HG02840 (cell line): ENCODE results near the gene CAMK2A.

Experiments
- ATAC-seq: cut with Tn5 transposase; IDR thresholded peaks from one replicate; pipeline ENCODE4 v1.9.1; 2021; ENCODE audit warnings: mild to moderate bottlenecking, moderate library complexity, moderate number of reproducible peaks; ENCODE audit not compliant: unreplicated experiment, low FRiP score

CAMK2A gene

GRCh38 chr5:150196514-150196913 lies 93.1 kb downstream of the CAMK2A start:
- ATAC-seq: no peak

GRCh38 chr5:150195736-150196485 lies 93.7 kb downstream of the CAMK2A start:
- no peak for ATAC-seq

GRCh38 chr5:150192462-150192861 lies 97.1 kb downstream of the CAMK2A start:
- no peak for ATAC-seq

- no peak for ATAC-seq
These were observed 98.6 kb downstream of the CAMK2A start for GRCh38 chr5:150190987-150191386.

GRCh38 chr5:150190503-150190979 lies 99.0 kb downstream of the CAMK2A start:
- no peak for ATAC-seq

- ATAC-seq: no peak
These were observed 99.7 kb downstream of the CAMK2A start, which contains the start of gene SLC6A7 for GRCh38 chr5:150189728-150190502. TSS of gene SLC6A7 (plus strand) at chr5:150190062. CDS start at chr5:150190328, 266 bp downstream.

GRCh38 chr5:150189326-150189725 lies 100.2 kb downstream of the CAMK2A start:
- no peak for ATAC-seq

GRCh38 chr5:150188146-150188842 lies 101.3 kb downstream of the CAMK2A start:
- no peak for ATAC-seq

- no peak for ATAC-seq
These were observed 102.7 kb downstream of the CAMK2A start for GRCh38 chr5:150186897-150187296.

GRCh38 chr5:150186137-150186536 lies 103.4 kb downstream of the CAMK2A start:
- no peak for ATAC-seq

GRCh38 chr5:150184990-150185912 lies 104.3 kb downstream of the CAMK2A start:
- no peak for ATAC-seq

GRCh38 chr5:150184006-150184405 lies 105.6 kb downstream of the CAMK2A start:
- no peak for ATAC-seq

GRCh38 chr5:150183436-150183835 lies 106.1 kb downstream of the CAMK2A start:
- no peak for ATAC-seq

- ATAC-seq: no peak
These were observed 106.8 kb downstream of the CAMK2A start for GRCh38 chr5:150182774-150183173.

- no peak for ATAC-seq
These were observed 107.6 kb downstream of the CAMK2A start for GRCh38 chr5:150181766-150182545.

GRCh38 chr5:150181027-150181426 lies 108.5 kb downstream of the CAMK2A start:
- no peak for ATAC-seq

GRCh38 chr5:150180241-150181026 lies 109.1 kb downstream of the CAMK2A start:
- no peak for ATAC-seq

- ATAC-seq: no peak
These were observed 110.5 kb downstream of the CAMK2A start for GRCh38 chr5:150179019-150179620.
